H7 (cell line): Measurements from ENCODE around the gene JAZF1. TPM values are rescaled to one million over a fixed set of nuclear protein-coding genes. Genes with fewer than 3 reads are reported as not detected.

Experiments used
- DNase-seq: peaks from one replicate; pipeline ENCODE4 v3.0.0; 2012
- H3K27me3 ChIP-seq: 2 replicates; pipeline ENCODE4 v1.6.0; 2011; ENCODE audit warnings: mild to moderate bottlenecking, low read length; ENCODE audit not compliant: control insufficient read depth, insufficient read depth
- H3K36me3 ChIP-seq: replicated peaks from 2 replicates; pipeline ENCODE4 v1.5.1; 2011; ENCODE audit warnings: low read length; ENCODE audit not compliant: control insufficient read depth, insufficient read depth
- H3K4me3 ChIP-seq: 2 replicates; pipeline ENCODE4 v1.5.1; 2011; ENCODE audit warnings: low read depth, mild to moderate bottlenecking, control low read depth, low read length, moderate library complexity; ENCODE audit not compliant: insufficient read depth
- total RNA-seq: library from RNA; depleted of rRNA; stranded (reverse); fragments of >200 nt; shearing (Covaris generic); gene quantifications from 2 replicates; pipeline ENCODE4 v1.2.3, GENCODE V29; 2014

JAZF1 gene
- total RNA-seq, 1 experiment from 2014 or later, result 11.3 TPM

GRCh38 chr7:28126410-28127041 is 54.1 kb downstream of the JAZF1 start:
- peaks cover 3% of the 10 kb centered on the region; the same call in 1 of the 2 replicates for H3K27me3 ChIP-seq
- DNase-seq, result no peak
- no peak overlapping the region for H3K4me3 ChIP-seq
- H3K36me3 ChIP-seq, result no peaks in the 10 kb centered on the region; the same call in 1 of the 2 replicates

- no peak overlapping the region for H3K4me3 ChIP-seq
- peak; percentile 15 for DNase-seq
- no peaks in the 10 kb centered on the region; the same call in 1 of the 2 replicates for H3K36me3 ChIP-seq
- peaks cover 3% of the 10 kb centered on the region; the same call in 1 of the 2 replicates for H3K27me3 ChIP-seq
These were observed 54.9 kb downstream of the JAZF1 start for GRCh38 chr7:28125431-28126409.

- peaks cover 3% of the 10 kb centered on the region; the same call in 1 of the 2 replicates for H3K27me3 ChIP-seq
- H3K4me3 ChIP-seq, result no peak overlapping the region
- H3K36me3 ChIP-seq, result no peaks in the 10 kb centered on the region; the same call in 1 of the 2 replicates
- DNase-seq, result no peak
These were observed 56.2 kb downstream of the JAZF1 start for GRCh38 chr7:28124413-28124812.

GRCh38 chr7:28123752-28124151 is 56.8 kb downstream of the JAZF1 start:
- no peak for DNase-seq
- H3K36me3 ChIP-seq, result no peaks in the 10 kb centered on the region; the same call in 1 of the 2 replicates

GRCh38 chr7:28121496-28121895 is 59.1 kb downstream of the JAZF1 start:
- Histone ChIP-seq H3K36me3 (no peaks in the 10 kb centered on the region; the same call in 1 of the 2 replicates), H3K27me3 (peaks cover 3% of the 10 kb centered on the region; the same call in 1 of the 2 replicates), H3K4me3 (no peak overlapping the region)
- DNase-seq, result no peak

More at GRCh38 chr7:28123752-28124151, 56.8 kb downstream of the JAZF1 start:
- H3K27me3 ChIP-seq, result peaks cover 3% of the 10 kb centered on the region; the same call in 1 of the 2 replicates
- no peak overlapping the region for H3K4me3 ChIP-seq

DNA sequence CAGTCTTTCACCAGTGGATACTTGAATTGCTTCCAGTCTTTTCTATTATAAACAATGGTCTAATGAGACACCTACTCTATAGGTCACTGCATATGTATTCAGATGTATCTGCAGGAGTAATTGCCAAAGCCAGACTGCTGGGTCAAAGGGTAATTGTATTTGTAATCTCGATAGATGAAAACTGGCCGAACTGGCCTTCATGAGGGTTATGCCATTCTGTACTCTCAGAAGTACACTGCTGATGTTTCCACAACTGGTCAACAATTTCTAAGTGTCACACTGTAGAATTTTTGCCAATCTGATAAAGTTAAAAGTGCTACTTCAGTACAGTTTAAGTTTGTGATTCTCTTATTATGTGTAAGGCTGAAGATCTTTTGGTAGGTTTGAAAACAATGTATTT is 64.6 kb downstream of the JAZF1 start:
- Histone ChIP-seq H3K27me3 (no peaks in the 10 kb centered on the region), H3K36me3 (no peaks in the 10 kb centered on the region), H3K4me3 (no peak overlapping the region)
- no peak for DNase-seq

DNA sequence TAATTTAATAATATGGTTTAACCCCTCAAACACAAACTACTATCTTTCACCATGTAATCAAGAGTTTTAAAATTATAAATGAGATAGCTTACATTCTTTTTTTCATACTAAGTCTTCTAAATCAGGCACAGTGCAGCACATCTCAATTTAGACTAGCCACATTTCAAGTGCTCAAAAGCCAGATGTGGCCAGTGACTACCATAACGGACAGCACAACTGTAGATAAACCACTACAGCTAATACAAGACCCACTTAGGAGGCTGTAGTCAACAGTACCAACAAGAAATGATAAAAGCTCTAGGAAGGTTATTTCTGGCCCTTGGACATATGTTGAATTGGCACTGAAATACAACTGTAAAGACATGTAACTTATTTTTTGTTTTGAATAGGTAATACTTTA is 65.3 kb downstream of the JAZF1 start:
- DNase-seq, result no peak
- Histone ChIP-seq H3K36me3 (no peaks in the 10 kb centered on the region), H3K4me3 (no peak overlapping the region), H3K27me3 (no peaks in the 10 kb centered on the region)

DNA sequence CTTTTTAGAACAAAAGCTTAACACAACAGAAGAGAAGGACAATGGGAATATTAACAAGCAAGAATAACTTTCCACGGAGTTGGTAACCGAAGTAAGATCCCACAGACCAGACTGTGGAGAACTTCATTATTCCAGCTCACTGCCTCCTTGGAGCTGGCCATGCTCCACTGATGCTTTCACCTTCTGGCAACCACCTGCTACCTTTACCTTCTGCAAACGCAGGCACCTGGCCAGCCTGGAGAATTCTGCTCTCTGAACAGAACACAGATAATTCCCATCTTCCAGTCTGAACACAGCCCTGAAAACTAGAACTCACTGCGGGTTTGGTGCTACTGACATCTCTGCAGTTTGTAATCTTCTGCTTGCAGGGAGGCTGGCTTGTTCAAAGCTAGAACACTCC is 66.5 kb downstream of the JAZF1 start:
- Histone ChIP-seq H3K27me3 (no peaks in the 10 kb centered on the region), H3K36me3 (no peaks in the 10 kb centered on the region), H3K4me3 (no peak overlapping the region)
- no peak for DNase-seq

GRCh38 chr7:28112883-28113540 is 67.6 kb downstream of the JAZF1 start:
- no peak for DNase-seq
- Histone ChIP-seq H3K27me3 (no peaks in the 10 kb centered on the region), H3K36me3 (no peaks in the 10 kb centered on the region), H3K4me3 (no peak overlapping the region)

DNA sequence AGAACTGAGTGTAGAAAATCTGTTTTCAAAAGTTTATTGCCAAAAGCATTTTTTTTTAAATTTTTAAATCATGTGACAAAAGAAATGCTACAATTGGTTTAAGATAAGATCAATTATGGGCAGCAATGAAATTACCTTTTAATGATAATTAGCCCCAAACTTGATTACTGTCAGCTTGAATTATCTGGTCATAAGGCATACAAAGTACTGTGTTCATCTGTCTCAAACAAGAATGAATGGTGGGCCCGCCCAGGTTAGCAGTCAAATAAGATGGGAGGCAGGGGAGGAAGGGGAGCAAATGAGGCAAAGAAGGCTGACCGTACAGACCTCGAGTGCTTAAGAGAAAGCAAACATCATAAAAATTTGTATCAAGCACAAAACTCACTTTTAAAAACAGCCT is 68.1 kb downstream of the JAZF1 start:
- no peak for DNase-seq
- H3K4me3 ChIP-seq, result no peak overlapping the region
- no peaks in the 10 kb centered on the region for H3K36me3 ChIP-seq
- H3K27me3 ChIP-seq, result no peaks in the 10 kb centered on the region

- Histone ChIP-seq H3K27me3 (no peaks in the 10 kb centered on the region), H3K36me3 (no peaks in the 10 kb centered on the region), H3K4me3 (no peak overlapping the region)
- no peak for DNase-seq
These were observed 68.6 kb downstream of the JAZF1 start for GRCh38 chr7:28112012-28112411.

DNA sequence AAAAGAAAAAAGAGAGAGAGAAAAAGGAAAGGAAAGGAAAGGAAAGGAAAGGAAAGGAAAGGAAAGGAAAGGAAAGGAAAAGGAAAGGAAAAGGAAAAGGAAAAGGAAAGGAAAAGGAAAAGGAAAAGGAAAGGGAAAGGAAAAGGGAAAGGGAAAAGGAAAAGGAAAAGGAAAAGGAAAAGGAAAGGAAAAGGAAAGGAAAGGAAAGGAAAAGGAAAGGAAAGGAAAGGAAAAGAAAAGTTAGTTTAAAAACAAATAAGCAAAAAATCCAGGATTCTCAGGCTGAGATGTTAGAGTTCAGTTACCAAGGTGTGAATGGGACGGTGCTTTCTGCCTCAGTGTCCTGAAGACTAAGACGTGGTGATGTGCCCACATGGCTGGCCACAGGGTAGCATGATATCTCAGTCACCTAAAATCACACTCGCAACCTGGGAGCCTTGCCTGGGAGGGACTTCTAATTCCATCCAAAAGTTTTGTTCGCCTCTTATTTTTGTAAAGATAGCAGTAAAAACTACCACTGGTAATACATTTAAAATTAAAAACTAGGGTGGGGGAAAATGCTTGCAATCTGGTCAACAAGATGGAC is 70.1 kb downstream of the JAZF1 start:
- H3K27me3 ChIP-seq, result no peaks in the 10 kb centered on the region
- H3K36me3 ChIP-seq, result no peaks in the 10 kb centered on the region
- DNase-seq, result no peak
- no peak overlapping the region for H3K4me3 ChIP-seq

DNA sequence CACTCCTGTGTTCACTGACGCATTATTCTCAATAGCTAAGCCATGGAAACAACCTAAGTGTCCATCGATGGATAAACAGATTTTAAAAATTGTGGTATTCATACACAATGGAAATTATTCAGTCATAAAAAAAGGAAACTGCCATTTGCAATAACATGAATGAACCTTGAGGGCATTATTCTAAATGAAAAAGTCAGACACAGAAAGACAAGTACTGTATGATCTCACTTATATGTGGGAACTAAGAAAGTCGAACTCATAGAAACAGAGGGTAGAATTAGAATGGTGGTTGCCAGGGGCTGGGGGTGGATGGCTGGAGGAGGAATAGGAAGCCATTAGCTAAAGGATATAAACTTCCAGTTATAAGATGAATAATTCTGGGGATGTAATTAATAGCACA is 71.8 kb downstream of the JAZF1 start:
- DNase-seq, result no peak
- no peaks in the 10 kb centered on the region for H3K36me3 ChIP-seq
- H3K27me3 ChIP-seq, result no peaks in the 10 kb centered on the region
- H3K4me3 ChIP-seq, result no peak overlapping the region

DNA sequence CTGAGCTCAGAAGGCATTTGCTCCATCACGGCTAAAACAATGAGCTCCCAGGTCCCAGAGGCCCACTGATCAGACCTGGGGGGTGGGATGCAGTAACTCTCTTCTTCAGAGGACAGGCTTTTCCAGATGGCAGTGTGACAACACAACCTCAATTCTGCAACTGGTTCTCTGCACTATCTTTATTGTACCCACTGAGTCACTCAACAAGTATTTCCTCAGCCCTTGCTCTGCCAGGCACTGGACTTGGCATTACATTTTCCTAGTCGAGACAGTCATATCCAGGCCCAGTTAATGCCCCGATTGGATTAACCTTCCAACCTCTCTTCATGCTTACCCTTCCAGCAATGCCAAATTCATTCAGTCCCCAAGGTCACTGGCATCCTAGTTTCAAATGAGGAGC is 72.6 kb downstream of the JAZF1 start:
- no peak overlapping the region for H3K4me3 ChIP-seq
- no peaks in the 10 kb centered on the region for H3K27me3 ChIP-seq
- no peaks in the 10 kb centered on the region for H3K36me3 ChIP-seq
- no peak for DNase-seq
